ENCODE measurements around the gene NDUFS2.

GRCh38 chr1:161218301-161219077, 16.3 kb downstream of the NDUFS2 start:
- TF ChIP-seq POLR2A (IDR thresholded peaks at IDR 0.05) = no peak
- TF ChIP-seq CTCF (IDR thresholded peaks at IDR 0.05) = no peak
- no peak for TF ChIP-seq EP300 (IDR thresholded peaks at IDR 0.05)

Measured in tibial nerve (tissue), 4 donors.